ENCODE measurements around the gene EFCAB12. TPM values are rescaled to one million over a fixed set of nuclear protein-coding genes. Genes with fewer than 3 reads are reported as not detected.

The EFCAB12 gene
- total and polyA plus RNA-seq, 2 donors (not counting 3 experiments of a cell fraction or from before 2014, with no cell fraction given): 0.15 to 0.49 TPM

GRCh38 chr3:129367821-129368220 is 60.6 kb downstream of the EFCAB12 start:
- FAIRE-seq (no peak), DNase-seq (ENCODE audit: low read depth, low spot score) (no peak)
- no peak overlapping the region for H2AFZ ChIP-seq (ENCODE audit: low read depth, low read length)
- H3K4me2 ChIP-seq (ENCODE audit: insufficient read depth, low read length): no peak overlapping the region
- ChIA-PET POLR2A (no interaction called here), CTCF (interaction anchor here (1.0 to 1.3 kb wide), 6 partner anchors 10 to 94 kb away, joined by 3 to 4 read pairs (median 4); no protein-coding TSS in a partner anchor)
- no peaks in the 10 kb centered on the region for H3K9me1 ChIP-seq (replicated peaks; ENCODE audit: control insufficient read depth, extremely low read depth, insufficient read depth, low read length)
- no peaks in the 10 kb centered on the region for H4K20me1 ChIP-seq (replicated peaks; ENCODE audit: control insufficient read depth, extremely low read depth, insufficient read depth, low read length)
- no peak overlapping the region for H3K27ac ChIP-seq (ENCODE audit: insufficient read depth, low read depth, low read length)
- no peaks in the 10 kb centered on the region for H3K4me1 ChIP-seq (ENCODE audit: control insufficient read depth, extremely low read depth, insufficient read depth, low read length)
- dilution Hi-C loops (cut with MboI; ENCODE audit: extremely low pct_ligation_motif_present, low sequenced_read_pairs) (no loop called here), intact Hi-C loops (cut with micrococcal nuclease) (no loop called here)
- no TSS peak for BruUV-seq (replicated peaks)
- no peaks in the 10 kb centered on the region for H3K79me2 ChIP-seq (ENCODE audit: control insufficient read depth, insufficient read depth, low read length)
- H3K27me3 ChIP-seq (ENCODE audit: control insufficient read depth in 2 of 2, insufficient read depth in 2 of 2, low read length in 2 of 2): no peaks in the 10 kb centered on the region
- H3K9ac ChIP-seq (replicated peaks; ENCODE audit: extremely low read depth, insufficient read depth, low read length): no peak overlapping the region
- no peak overlapping the region for H3K4me3 ChIP-seq (replicated peaks in 1 of 3; ENCODE audit: insufficient read depth in 1 of 3, low read depth in 1 of 3, low read length in 3 of 3)
- no peaks in the 10 kb centered on the region for H3K9me3 ChIP-seq (replicated peaks; ENCODE audit: control insufficient read depth, insufficient read depth, low read length)
- no peaks in the 10 kb centered on the region for H3K36me3 ChIP-seq (ENCODE audit: control insufficient read depth in 2 of 2, extremely low read depth in 1 of 2, insufficient read depth in 2 of 2, low read length in 2 of 2)
- TF ChIP-seq GATA2 (IDR thresholded peaks at IDR 0.05; ENCODE audit: insufficient read depth, insufficient read length, low read depth, low read length) (no peak), MYC (IDR thresholded peaks at IDR 0.05; ENCODE audit: low read depth, low read length) (no peak), CTCF (IDR thresholded peaks at IDR 0.05; ENCODE audit: extremely low read depth in 1 of 2, insufficient read depth in 1 of 2, low read depth in 1 of 2, low read length in 2 of 2) (no peak), JUN (IDR thresholded peaks at IDR 0.05; ENCODE audit: borderline replicate concordance, insufficient read depth, insufficient read length, low read depth) (no peak), EZH2 (IDR thresholded peaks at IDR 0.05; ENCODE audit: borderline replicate concordance, low read depth, low read length, severe bottlenecking) (no peak), MAX (IDR thresholded peaks at IDR 0.05; ENCODE audit: insufficient read depth, insufficient read length) (no peak), POLR2A (IDR thresholded peaks at IDR 0.05; ENCODE audit: low read depth, low read length) (no peak), POLR2AphosphoS5 (IDR thresholded peaks at IDR 0.05; ENCODE audit: insufficient read depth, low read depth, low read length) (no peak), FOS (IDR thresholded peaks at IDR 0.05; ENCODE audit: borderline replicate concordance, insufficient read depth, low read length) (no peak)

All from endothelial cell of umbilical vein (primary cell).